Neuronal stem cell (in vitro differentiated cells): ENCODE results near the gene GDA.

Experiments used
- DNase-seq: peaks from one replicate; pipeline ENCODE4 v3.0.0-alpha.2; 2013; ENCODE audit warnings: low spot score
- H2AFZ ChIP-seq: one replicate; pipeline ENCODE4 v1.6.1; 2013; ENCODE audit warnings: mild to moderate bottlenecking, low read length, inconsistent platforms
- H2AK5ac ChIP-seq: 2 replicates; pipeline ENCODE4 v1.6.1; 2013; ENCODE audit warnings: low read depth, mild to moderate bottlenecking, inconsistent platforms, low read length, moderate library complexity, mixed read lengths
- H2BK120ac ChIP-seq: 2 replicates; pipeline ENCODE4 v1.6.1; 2013; ENCODE audit warnings: low read depth, mild to moderate bottlenecking, inconsistent platforms, low read length, moderate library complexity, mixed read lengths
- H2BK12ac ChIP-seq: one replicate; pipeline ENCODE4 v1.6.1; 2013; ENCODE audit warnings: low read length, inconsistent platforms
- H2BK15ac ChIP-seq: 2 replicates; pipeline ENCODE4 v1.6.1; 2013; ENCODE audit warnings: mild to moderate bottlenecking, low read length, inconsistent platforms, mixed read lengths
- H2BK5ac ChIP-seq: one replicate; pipeline ENCODE4 v1.6.1; 2013; ENCODE audit warnings: inconsistent platforms, mild to moderate bottlenecking, low read length, moderate library complexity
- H3K14ac ChIP-seq: one replicate; pipeline ENCODE4 v1.6.1; 2013; ENCODE audit warnings: low read length, inconsistent platforms
- H3K18ac ChIP-seq: 2 replicates; pipeline ENCODE4 v1.6.1; 2013; ENCODE audit warnings: low read length, inconsistent platforms
- H3K23ac ChIP-seq: 2 replicates; pipeline ENCODE4 v1.6.1; 2013; ENCODE audit warnings: low read depth, mild to moderate bottlenecking, mixed read lengths, low read length, inconsistent platforms; ENCODE audit not compliant: poor library complexity
- H3K27ac ChIP-seq: replicated peaks from 3 replicates; pipeline ENCODE4 v1.5.1; 2013; ENCODE audit warnings: low read length, inconsistent platforms
- H3K27me3 ChIP-seq, 3 experiments: 2 replicates each; pipeline ENCODE4 v1.6.1; 2013; ENCODE audit warnings: low read length in 3 of 3, mild to moderate bottlenecking in 2 of 3, inconsistent platforms in 1 of 3, low read depth in 1 of 3, mixed read lengths in 1 of 3, moderate library complexity in 1 of 3; ENCODE audit not compliant: control insufficient read depth in 3 of 3, insufficient read depth in 3 of 3
- H3K36me3 ChIP-seq, 2 donors: replicated peaks in 1 of 2; 2 replicates each; pipeline ENCODE4 v1.6.1; 2013; ENCODE audit warnings: low read length in 2 of 2; ENCODE audit not compliant: control insufficient read depth in 2 of 2, insufficient read depth in 2 of 2
- H3K4ac ChIP-seq: 2 replicates; pipeline ENCODE4 v1.6.1; 2013; ENCODE audit warnings: inconsistent platforms, mild to moderate bottlenecking, low read length, moderate library complexity
- H3K4me1 ChIP-seq, 2 donors: 1 replicate in 1 of 2; 2 replicates in 1 of 2; pipeline ENCODE4 v1.6.1; 2013; ENCODE audit warnings: low read length in 2 of 2, low read depth in 1 of 2; ENCODE audit not compliant: control insufficient read depth in 2 of 2, insufficient read depth in 1 of 2
- H3K4me2 ChIP-seq: one replicate; pipeline ENCODE4 v1.6.1; 2013; ENCODE audit warnings: mild to moderate bottlenecking, low read length, inconsistent platforms; ENCODE audit not compliant: insufficient read depth, poor library complexity, severe bottlenecking
- H3K4me3 ChIP-seq, 2 donors: 2 replicates each; pipeline ENCODE4 v1.5.1; 2013; ENCODE audit warnings: low read length in 2 of 2, mild to moderate bottlenecking in 2 of 2, inconsistent platforms in 1 of 2, moderate library complexity in 1 of 2
- H3K79me1 ChIP-seq: one replicate; pipeline ENCODE4 v1.6.1; 2013; ENCODE audit warnings: low read depth, mild to moderate bottlenecking, inconsistent platforms, low read length, moderate library complexity
- H3K9ac ChIP-seq: one replicate; pipeline ENCODE4 v1.6.1; 2013; ENCODE audit warnings: mild to moderate bottlenecking, low read depth, low read length, inconsistent platforms; ENCODE audit not compliant: poor library complexity
- H3K9me3 ChIP-seq, 2 donors: replicated peaks in 1 of 2; 2 replicates each; pipeline versions ENCODE3 to v1.6.1; 2013; ENCODE audit warnings: low read length in 2 of 2, mild to moderate bottlenecking in 2 of 2, inconsistent platforms in 1 of 2, low read depth in 1 of 2, mixed read lengths in 1 of 2, moderate library complexity in 1 of 2; ENCODE audit not compliant: control insufficient read depth in 2 of 2, insufficient read depth in 1 of 2
- H4K8ac ChIP-seq: one replicate; pipeline ENCODE4 v1.6.1; 2013; ENCODE audit warnings: low read depth, mild to moderate bottlenecking, inconsistent platforms, low read length, moderate library complexity
- H4K91ac ChIP-seq: one replicate; pipeline ENCODE4 v1.6.1; 2013; ENCODE audit warnings: low read length, low read depth, mild to moderate bottlenecking, inconsistent platforms; ENCODE audit not compliant: poor library complexity
- WGBS, 2 donors: extraction: QIAGEN DNeasy Blood & Tissue Kit; methylation state at CpG; one replicate each; pipeline ENCODE4 v1.1.7; 2013; ENCODE audit warnings: missing lambda C conversion rate in 2 of 2, mixed read lengths in 1 of 2; ENCODE audit not compliant: insufficient read length in 2 of 2, insufficient replicate concordance in 1 of 2; ENCODE audit errors: extremely low coverage in 2 of 2; 5-methylcytosine and 5-hydroxymethylcytosine counted together

Gene GDA

DNA sequence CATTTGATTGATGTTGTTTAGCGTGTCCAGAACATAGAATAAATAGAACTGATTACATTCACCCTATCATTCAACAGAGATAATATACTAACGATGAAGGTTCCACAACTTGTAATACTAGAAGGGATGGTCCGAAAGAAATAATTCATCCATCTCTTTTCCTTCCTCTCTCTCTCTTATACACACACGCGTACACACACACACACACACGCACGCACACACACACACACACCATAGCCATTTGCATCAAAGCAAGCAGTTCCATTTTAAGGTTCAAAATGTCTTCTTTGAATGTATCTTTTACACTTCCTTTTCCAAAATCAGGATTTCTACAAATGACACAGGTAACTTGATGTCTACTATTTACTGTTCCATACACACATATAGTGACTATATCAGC is 887 bp downstream of the GDA start:
- Histone ChIP-seq H3K9ac (no peak overlapping the region), H2AFZ (no peak overlapping the region), H3K79me1 (no peaks in the 10 kb centered on the region), H4K91ac (no peak overlapping the region), H3K23ac (no peak overlapping the region), H2AK5ac (no peak overlapping the region), H4K8ac (no peak overlapping the region), H3K36me3 (no peaks in the 10 kb centered on the region), H2BK15ac (no peak overlapping the region), H3K14ac (no peak overlapping the region), H3K27me3 (peaks cover 5 to 54% (median 30%) of the 10 kb centered on the region in 3 experiments), H3K4me1 (peaks cover 0 to 4% of the 10 kb centered on the region in 2 donors), H3K27ac (no peak overlapping the region), H3K4ac (no peak overlapping the region), H3K9me3 (peaks cover 0 to 2% of the 10 kb centered on the region in 2 donors), H3K18ac (no peak overlapping the region), H2BK12ac (no peak overlapping the region), H3K4me2 (no peak overlapping the region), H3K4me3 (no peak overlapping the region), H2BK120ac (no peak overlapping the region), H2BK5ac (no peak overlapping the region)
- DNase-seq: no peak
- 100% methylated on average over 4 of the region's 7 CpGs; no CpG with 5 or more reads in 1 of the 2 donors for WGBS, 2 donors

DNA sequence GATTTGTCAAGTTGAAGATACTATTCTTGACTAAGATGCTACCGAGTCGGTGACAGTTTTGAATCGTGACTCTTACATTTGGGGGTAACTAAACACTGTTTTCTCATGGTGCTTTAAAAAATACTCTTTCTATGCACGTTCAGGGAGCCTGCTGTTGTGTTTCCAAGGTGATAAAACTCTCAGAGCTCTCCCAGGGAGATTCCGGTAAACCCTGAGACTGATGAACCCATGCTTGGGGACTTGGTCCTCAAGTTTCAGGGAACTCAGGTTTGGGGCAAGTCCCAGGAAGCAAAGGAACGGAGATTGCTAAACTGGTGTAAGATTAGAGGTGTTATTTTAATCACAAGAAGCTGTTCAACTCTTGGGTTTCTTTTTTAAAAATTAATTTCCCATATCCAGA is 1.4 kb downstream of the GDA start:
- Histone ChIP-seq H2AK5ac (no peak overlapping the region), H3K18ac (no peak overlapping the region), H3K4me1 (peaks cover 0 to 4% of the 10 kb centered on the region in 2 donors), H3K27ac (no peak overlapping the region), H3K36me3 (no peaks in the 10 kb centered on the region), H2BK12ac (no peak overlapping the region), H3K9me3 (peaks cover 0 to 2% of the 10 kb centered on the region in 2 donors), H3K23ac (no peak overlapping the region), H4K91ac (no peak overlapping the region), H2BK120ac (no peak overlapping the region), H2BK5ac (no peak overlapping the region), H3K9ac (no peak overlapping the region), H3K14ac (no peak overlapping the region), H3K4ac (no peak overlapping the region), H3K79me1 (no peaks in the 10 kb centered on the region), H3K4me2 (no peak overlapping the region), H4K8ac (no peak overlapping the region), H2BK15ac (no peak overlapping the region), H3K27me3 (peaks cover 5 to 50% (median 31%) of the 10 kb centered on the region in 3 experiments), H3K4me3 (no peak overlapping the region), H2AFZ (no peak overlapping the region)
- WGBS, 2 donors: no CpG with 5 or more reads among the region's 6 CpGs
- no peak for DNase-seq

GRCh38 chr9:72151104-72151503 is 1.9 kb downstream of the GDA start:
- no peak overlapping the region for H3K27ac ChIP-seq
- H2AFZ ChIP-seq: no peak overlapping the region
- H3K4me1 ChIP-seq: peaks cover 0 to 4% of the 10 kb centered on the region in 2 donors
- no peaks in the 10 kb centered on the region for H3K36me3 ChIP-seq
- H3K9me3 ChIP-seq: peaks cover 0 to 2% of the 10 kb centered on the region in 2 donors
- no peak overlapping the region for H2BK120ac ChIP-seq
- H3K27me3 ChIP-seq: peaks cover 5 to 50% (median 31%) of the 10 kb centered on the region in 3 experiments
- no peak overlapping the region for H4K91ac ChIP-seq
- H2BK15ac ChIP-seq: no peak overlapping the region
- no peak overlapping the region for H2AK5ac ChIP-seq
- no peak for DNase-seq
- no peak overlapping the region for H3K4ac ChIP-seq
- H3K14ac ChIP-seq: no peak overlapping the region
- H3K4me3 ChIP-seq: no peak overlapping the region
- H3K23ac ChIP-seq: no peak overlapping the region
- no peaks in the 10 kb centered on the region for H3K79me1 ChIP-seq
- no peak overlapping the region for H3K18ac ChIP-seq
- H2BK5ac ChIP-seq: no peak overlapping the region
- H2BK12ac ChIP-seq: no peak overlapping the region
- no peak overlapping the region for H4K8ac ChIP-seq
- no peak overlapping the region for H3K9ac ChIP-seq
- no peak overlapping the region for H3K4me2 ChIP-seq

GRCh38 chr9:72154468-72155285 is 5.4 kb downstream of the GDA start:
- no peak overlapping the region for H2AFZ ChIP-seq
- no peak overlapping the region for H4K91ac ChIP-seq
- no peak for DNase-seq
- H3K79me1 ChIP-seq: no peaks in the 10 kb centered on the region
- no peak overlapping the region for H3K18ac ChIP-seq
- H2AK5ac ChIP-seq: no peak overlapping the region
- WGBS, 2 donors: no CpG with 5 or more reads among the region's 9 CpGs
- no peak overlapping the region for H2BK12ac ChIP-seq
- H3K9ac ChIP-seq: no peak overlapping the region
- H3K4me2 ChIP-seq: no peak overlapping the region
- no peak overlapping the region for H3K27ac ChIP-seq
- H3K4me3 ChIP-seq: no peak overlapping the region
- H2BK5ac ChIP-seq: no peak overlapping the region
- H2BK120ac ChIP-seq: no peak overlapping the region
- H3K27me3 ChIP-seq: peaks cover 0 to 22% (median 11%) of the 10 kb centered on the region in 3 experiments
- H3K4me1 ChIP-seq: no peaks in the 10 kb centered on the region
- no peak overlapping the region for H4K8ac ChIP-seq
- H3K36me3 ChIP-seq: no peaks in the 10 kb centered on the region
- H2BK15ac ChIP-seq: no peak overlapping the region
- no peak overlapping the region for H3K4ac ChIP-seq
- H3K23ac ChIP-seq: no peak overlapping the region
- H3K9me3 ChIP-seq: no peaks in the 10 kb centered on the region
- H3K14ac ChIP-seq: no peak overlapping the region
